ENCODE measurements around the gene SEMA3E.

- TF ChIP-seq CTCF (IDR thresholded peaks at IDR 0.05), result no peak
- no peak for TF ChIP-seq EP300 (IDR thresholded peaks at IDR 0.05)
- no peak for TF ChIP-seq POLR2A (IDR thresholded peaks at IDR 0.05)
- TF ChIP-seq POLR2AphosphoS5 (IDR thresholded peaks at IDR 0.05), result no peak
Measured at GRCh38 chr7:83648464-83649241, at the start of gene SEMA3E.
